HEK293 (cell line): ENCODE measurements around the gene TMUB1.

Experiments used
- HIC1 ChIP-seq: fragments of 450-650 bp; formaldehyde crosslinking; IDR thresholded peaks from 2 replicates; pipeline ENCODE4 v1.5.1; 2016; ENCODE audit warnings: missing biosample characterization, missing genetic modification characterization
- KLF16 ChIP-seq: fragments of 450-650 bp; formaldehyde crosslinking; IDR thresholded peaks from 2 replicates; pipeline ENCODE4 v1.5.1; 2017; ENCODE audit warnings: missing biosample characterization, missing genetic modification characterization
- KLF17 ChIP-seq: fragments of 450-650 bp; formaldehyde crosslinking; IDR thresholded peaks from 2 replicates; pipeline ENCODE4 v1.5.1; 2016; ENCODE audit warnings: missing biosample characterization, missing genetic modification characterization
- KLF8 ChIP-seq: fragments of 450-650 bp; formaldehyde crosslinking; IDR thresholded peaks from 2 replicates; pipeline ENCODE4 v1.5.1; 2016; ENCODE audit warnings: missing biosample characterization, missing genetic modification characterization
- SP3 ChIP-seq: fragments of 450-650 bp; formaldehyde crosslinking; IDR thresholded peaks from 2 replicates; pipeline ENCODE4 v1.5.1; 2016; ENCODE audit warnings: missing biosample characterization, missing genetic modification characterization
- YY2 ChIP-seq: fragments of 450-650 bp; formaldehyde crosslinking; IDR thresholded peaks from 2 replicates; pipeline ENCODE4 v1.5.1; 2016; ENCODE audit warnings: missing biosample characterization, missing genetic modification characterization
- ZBTB11 ChIP-seq: fragments of 450-650 bp; formaldehyde crosslinking; conservative IDR thresholded peaks from 2 replicates; pipeline ENCODE4 v1.5.1; 2016; ENCODE audit warnings: low read depth, missing biosample characterization, missing genetic modification characterization
- ZBTB26 ChIP-seq: fragments of 450-650 bp; formaldehyde crosslinking; optimal IDR thresholded peaks from 2 replicates; pipeline ENCODE3; 2016; ENCODE audit warnings: missing biosample characterization, mild to moderate bottlenecking, missing genetic modification characterization
- ZBTB6 ChIP-seq: fragments of 450-650 bp; formaldehyde crosslinking; IDR thresholded peaks from 2 replicates; pipeline ENCODE4 v1.5.1; 2017; ENCODE audit warnings: missing biosample characterization, missing genetic modification characterization
- ZBTB8A ChIP-seq: fragments of 450-650 bp; formaldehyde crosslinking; IDR thresholded peaks from 2 replicates; pipeline ENCODE4 v1.5.1; 2016; ENCODE audit warnings: missing biosample characterization, missing genetic modification characterization
- ZIC2 ChIP-seq: fragments of 450-650 bp; formaldehyde crosslinking; IDR thresholded peaks from 2 replicates; pipeline ENCODE4 v1.5.1; 2016; ENCODE audit warnings: missing biosample characterization, missing genetic modification characterization
- ZNF138 ChIP-seq: fragments of 450-650 bp; formaldehyde crosslinking; IDR thresholded peaks from 2 replicates; pipeline ENCODE4 v1.5.1; 2016; ENCODE audit warnings: missing biosample characterization, missing genetic modification characterization, borderline replicate concordance
- ZNF155 ChIP-seq: fragments of 450-650 bp; formaldehyde crosslinking; IDR thresholded peaks from 2 replicates; pipeline ENCODE4 v1.5.1; 2016; ENCODE audit warnings: missing biosample characterization, missing genetic modification characterization
- ZNF335 ChIP-seq: fragments of 450-650 bp; formaldehyde crosslinking; conservative IDR thresholded peaks from 2 replicates; pipeline ENCODE4 v1.5.1; 2016; ENCODE audit warnings: missing biosample characterization, missing genetic modification characterization
- ZNF362 ChIP-seq: fragments of 450-650 bp; formaldehyde crosslinking; IDR thresholded peaks from 2 replicates; pipeline ENCODE4 v1.5.1; 2016; ENCODE audit warnings: missing biosample characterization, missing genetic modification characterization
- ZNF398 ChIP-seq: fragments of 450-650 bp; formaldehyde crosslinking; IDR thresholded peaks from 2 replicates; pipeline ENCODE4 v1.5.1; 2017; ENCODE audit warnings: missing biosample characterization, missing genetic modification characterization
- ZNF501 ChIP-seq: fragments of 450-650 bp; formaldehyde crosslinking; IDR thresholded peaks from 2 replicates; pipeline ENCODE4 v1.5.1; 2016; ENCODE audit warnings: missing biosample characterization, missing genetic modification characterization
- ZNF560 ChIP-seq: fragments of 450-650 bp; formaldehyde crosslinking; IDR thresholded peaks from 2 replicates; pipeline ENCODE4 v1.5.1; 2017; ENCODE audit warnings: missing biosample characterization, missing genetic modification characterization, borderline replicate concordance
- ZNF596 ChIP-seq: fragments of 450-650 bp; IDR thresholded peaks from 2 replicates; pipeline ENCODE4 v1.5.0; 2018; ENCODE audit warnings: missing biosample characterization, mild to moderate bottlenecking, missing genetic modification characterization, moderate library complexity
- ZNF658 ChIP-seq: fragments of 450-650 bp; formaldehyde crosslinking; IDR thresholded peaks from 2 replicates; pipeline ENCODE4; 2016; ENCODE audit warnings: missing biosample characterization, missing genetic modification characterization
- ZNF677 ChIP-seq: fragments of 450-650 bp; IDR thresholded peaks from 2 replicates; pipeline ENCODE4 v1.5.0; 2018; ENCODE audit warnings: missing biosample characterization, mild to moderate bottlenecking, missing genetic modification characterization, moderate library complexity
- ZNF701 ChIP-seq: fragments of 450-650 bp; formaldehyde crosslinking; IDR thresholded peaks from 2 replicates; pipeline ENCODE4 v1.5.1; 2016; ENCODE audit warnings: missing biosample characterization, missing genetic modification characterization
- ZNF76 ChIP-seq: fragments of 450-650 bp; formaldehyde crosslinking; IDR thresholded peaks from 2 replicates; pipeline ENCODE4; 2016; ENCODE audit warnings: low read depth, missing biosample characterization, missing genetic modification characterization, borderline replicate concordance
- ZNF776 ChIP-seq: fragments of 450-650 bp; formaldehyde crosslinking; IDR thresholded peaks from 2 replicates; pipeline ENCODE4 v1.5.0; 2017; ENCODE audit warnings: missing biosample characterization, missing genetic modification characterization, borderline replicate concordance

Gene TMUB1

GRCh38 chr7:151085691-151086620 is 2.7 kb upstream of the TMUB1 start, which contains the start of gene AGAP3 (continued):
- TF ChIP-seq ZNF560 (tag by site-specific recombination) (no peak), ZIC2 (tag by site-specific recombination) (peak; percentile 58), ZNF501 (tag by site-specific recombination) (peak; percentile 96), ZNF701 (no peak), ZNF362 (tag by site-specific recombination) (no peak), ZBTB26 (tag by site-specific recombination) (peak; percentile 77), ZBTB11 (tag by site-specific recombination) (peak; percentile 24; the same call in 1 of the 2 replicates), ZNF76 (peak; percentile 53; the same call in 1 of the 2 replicates), HIC1 (tag by site-specific recombination) (peak; percentile 90), ZNF398 (tag by site-specific recombination) (peak; percentile 85), ZNF596 (tag by site-specific recombination) (no peak), ZNF138 (tag by site-specific recombination) (no peak), YY2 (tag by site-specific recombination) (no peak), ZBTB8A (peak; percentile 91), ZNF155 (tag by site-specific recombination) (no peak), ZNF677 (tag by site-specific recombination) (no peak), ZNF658 (tag by site-specific recombination) (no peak), ZBTB6 (tag by site-specific recombination) (no peak), KLF17 (peak; percentile 65; the same call in 1 of the 2 replicates), ZNF776 (tag by site-specific recombination) (no peak), SP3 (tag by site-specific recombination) (peak; percentile 81), KLF16 (tag by site-specific recombination) (0 out of 2 replicates have a peak, but pooled peaks have one; percentile 26), KLF8 (tag by site-specific recombination) (peak; percentile 78; the same call in 1 of the 2 replicates), ZNF335 (tag by site-specific recombination) (peak; percentile 82)
